ENCODE data around the gene WLS. TPM values are rescaled to one million over a fixed set of nuclear protein-coding genes. Genes with fewer than 3 reads are reported as not detected.

WLS gene
- total RNA-seq, 4 donors from 2014 or later: 37.8 to 56.3 (median 48.7) TPM

DNA sequence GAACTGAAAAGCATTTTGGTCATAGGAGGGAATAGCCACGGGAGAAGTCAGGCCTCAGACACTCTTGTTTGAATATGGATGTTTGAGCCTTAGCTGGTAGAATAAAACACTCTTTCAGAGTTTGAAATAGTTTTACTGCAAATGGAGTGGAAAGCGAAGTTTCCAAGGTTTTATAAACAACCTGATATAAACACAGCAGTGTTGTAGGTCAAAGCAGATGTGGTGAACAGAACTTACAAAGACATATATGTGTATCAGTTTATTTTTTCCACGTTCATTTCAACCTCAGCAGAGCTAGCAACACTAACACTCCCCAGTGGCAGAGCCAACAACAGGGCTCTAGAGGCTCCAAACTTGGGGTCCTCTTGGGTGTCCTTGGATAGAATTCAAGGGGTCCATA, 89.9 kb downstream of the WLS start:
- intact Hi-C loops (cut with DNase I; ENCODE audit: low total_unique reads): no loop called here
- H3K4me3 ChIP-seq (ENCODE audit: low read depth, poor library complexity, severe bottlenecking): no peak overlapping the region
- DNase-seq (ENCODE audit: low spot score in 2 of 2): no peak
- 83% methylated on average over 3 of the region's 3 CpGs for WGBS, 2 donors
- TF ChIP-seq, protein P1, sequence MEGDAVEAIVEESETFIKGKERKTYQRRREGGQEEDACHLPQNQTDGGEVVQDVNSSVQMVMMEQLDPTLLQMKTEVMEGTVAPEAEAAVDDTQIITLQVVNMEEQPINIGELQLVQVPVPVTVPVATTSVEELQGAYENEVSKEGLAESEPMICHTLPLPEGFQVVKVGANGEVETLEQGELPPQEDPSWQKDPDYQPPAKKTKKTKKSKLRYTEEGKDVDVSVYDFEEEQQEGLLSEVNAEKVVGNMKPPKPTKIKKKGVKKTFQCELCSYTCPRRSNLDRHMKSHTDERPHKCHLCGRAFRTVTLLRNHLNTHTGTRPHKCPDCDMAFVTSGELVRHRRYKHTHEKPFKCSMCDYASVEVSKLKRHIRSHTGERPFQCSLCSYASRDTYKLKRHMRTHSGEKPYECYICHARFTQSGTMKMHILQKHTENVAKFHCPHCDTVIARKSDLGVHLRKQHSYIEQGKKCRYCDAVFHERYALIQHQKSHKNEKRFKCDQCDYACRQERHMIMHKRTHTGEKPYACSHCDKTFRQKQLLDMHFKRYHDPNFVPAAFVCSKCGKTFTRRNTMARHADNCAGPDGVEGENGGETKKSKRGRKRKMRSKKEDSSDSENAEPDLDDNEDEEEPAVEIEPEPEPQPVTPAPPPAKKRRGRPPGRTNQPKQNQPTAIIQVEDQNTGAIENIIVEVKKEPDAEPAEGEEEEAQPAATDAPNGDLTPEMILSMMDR (IDR thresholded peaks at IDR 0.05): no peak
- TF ChIP-seq POLR2A (IDR thresholded peaks at IDR 0.05): no peak

DNA sequence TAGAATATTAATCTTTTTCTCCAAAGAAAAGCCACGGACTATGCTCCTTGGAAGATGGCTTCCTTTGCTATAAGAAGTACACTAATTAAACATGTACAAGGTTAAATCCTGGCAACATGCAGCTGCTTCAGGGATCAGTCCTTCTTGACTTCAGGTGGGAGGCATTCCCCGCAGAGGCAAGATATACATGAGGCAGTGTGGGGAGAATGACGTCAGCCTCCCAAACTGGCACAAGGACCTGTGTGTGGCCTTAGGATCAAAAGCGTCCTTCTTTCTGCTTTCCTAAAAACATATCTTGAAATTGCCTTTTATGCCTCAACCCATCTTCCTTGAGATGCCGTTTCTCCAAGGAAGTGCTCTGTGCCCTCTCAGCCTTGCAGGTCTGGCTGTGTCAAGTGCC, 90.3 kb downstream of the WLS start:
- TF ChIP-seq, protein P1 (IDR thresholded peaks at IDR 0.05): no peak
- no peak for TF ChIP-seq POLR2A (IDR thresholded peaks at IDR 0.05)
- 74 to 80% methylated on average over 5 of the region's 5 CpGs for WGBS, 2 donors
- intact Hi-C loops (cut with DNase I; ENCODE audit: low total_unique reads): no loop called here
- no peak for DNase-seq (ENCODE audit: low spot score in 2 of 2)
- no peak overlapping the region for H3K4me3 ChIP-seq (ENCODE audit: low read depth, poor library complexity, severe bottlenecking)

DNA sequence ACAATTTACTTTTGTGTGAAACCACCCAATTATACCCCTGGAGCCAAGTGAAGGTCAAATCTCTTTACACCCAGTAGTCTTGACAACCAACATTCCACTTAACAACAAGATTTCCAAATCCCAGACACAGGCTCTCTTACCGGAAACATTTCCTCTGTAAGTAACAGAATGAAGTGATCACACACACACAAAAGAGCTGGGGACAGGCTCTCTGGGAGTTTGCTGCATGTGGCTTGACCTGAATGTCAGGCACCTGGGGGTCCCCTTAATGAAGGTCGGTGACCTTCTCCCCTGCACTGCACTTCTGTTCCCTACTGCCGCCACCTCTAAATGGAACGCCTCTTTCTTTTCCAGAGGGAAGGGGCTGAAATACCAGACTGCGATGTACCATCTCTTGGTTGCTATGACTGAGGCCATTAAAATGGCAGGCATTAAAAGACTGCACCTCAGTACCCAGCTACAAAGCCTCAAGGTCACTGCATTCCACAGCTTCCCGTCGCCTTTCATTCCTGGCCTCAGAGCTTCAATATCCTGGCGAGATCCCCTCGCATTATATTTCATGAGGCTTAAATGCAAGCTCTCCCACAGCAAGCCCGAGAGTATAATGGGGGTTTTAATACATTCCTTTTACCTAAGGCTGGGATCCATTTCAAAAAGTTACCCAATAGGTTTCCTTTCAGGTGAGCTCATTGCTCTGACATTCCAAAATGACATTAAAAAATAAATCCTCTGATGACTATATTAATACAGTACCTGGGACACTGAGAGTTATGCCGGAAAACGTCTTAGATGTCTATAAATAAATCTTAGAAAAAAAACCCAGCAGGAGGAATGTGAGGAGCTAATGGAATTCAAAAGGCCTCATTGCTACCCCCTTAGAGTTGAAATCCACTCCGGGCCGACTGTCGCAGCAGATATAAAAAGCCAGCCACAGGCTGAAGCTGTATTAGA, 91.0 kb downstream of the WLS start:
- DNase-seq (ENCODE audit: low spot score in 2 of 2): no peak
- TF ChIP-seq, protein P1 (IDR thresholded peaks at IDR 0.05): no peak
- TF ChIP-seq POLR2A (IDR thresholded peaks at IDR 0.05): no peak
- WGBS, 2 donors: 74 to 83% methylated on average over 15 of the region's 15 CpGs
- intact Hi-C loops (cut with DNase I; ENCODE audit: low total_unique reads): no loop called here
- H3K4me3 ChIP-seq (ENCODE audit: low read depth, poor library complexity, severe bottlenecking): no peak overlapping the region

DNA sequence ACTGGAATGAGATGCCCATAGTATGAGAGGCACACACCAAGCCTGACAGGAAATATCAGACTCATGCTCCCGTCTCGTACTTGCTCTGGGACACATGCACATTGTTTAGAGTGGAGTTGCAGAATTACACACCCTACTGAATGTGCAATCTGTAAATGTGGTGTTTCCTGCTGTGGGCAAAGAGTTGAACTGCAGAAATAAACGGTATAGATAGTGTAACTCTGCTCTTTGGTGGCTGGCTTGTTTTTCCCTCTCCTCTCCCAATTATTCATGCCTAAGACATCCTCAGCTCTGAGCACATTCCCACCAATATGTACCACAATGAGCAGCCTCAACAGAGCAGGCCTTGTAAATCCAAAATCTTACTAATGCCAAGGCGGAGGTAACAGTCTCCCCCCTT, 91.8 kb downstream of the WLS start:
- intact Hi-C loops (cut with DNase I; ENCODE audit: low total_unique reads): no loop called here
- H3K4me3 ChIP-seq (ENCODE audit: low read depth, poor library complexity, severe bottlenecking): no peak overlapping the region
- no peak for TF ChIP-seq POLR2A (IDR thresholded peaks at IDR 0.05)
- TF ChIP-seq, protein P1 (IDR thresholded peaks at IDR 0.05): no peak
- WGBS, 2 donors: 69 to 70% methylated on average over 4 of the region's 4 CpGs
- no peak for DNase-seq (ENCODE audit: low spot score in 2 of 2)

DNA sequence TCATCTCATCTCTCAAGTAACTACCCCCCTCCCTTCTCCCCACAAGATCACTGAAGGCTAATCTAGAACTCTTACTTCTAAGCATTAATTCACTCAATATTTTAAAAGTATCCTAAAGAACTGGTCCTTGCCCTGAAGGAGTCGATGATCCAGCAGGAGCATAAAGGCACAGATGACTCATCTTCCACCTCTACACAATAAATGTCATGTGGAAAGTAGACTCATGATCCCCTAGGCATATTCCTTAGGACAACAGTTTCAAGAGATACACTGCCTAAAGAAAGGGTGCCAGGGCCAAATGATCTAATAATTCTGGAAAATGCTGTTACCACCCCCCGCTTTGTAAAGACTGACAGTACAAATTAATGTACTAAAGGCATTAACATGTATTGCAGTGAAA, 96.1 kb downstream of the WLS start:
- intact Hi-C loops (cut with DNase I; ENCODE audit: low total_unique reads): no loop called here
- no peak for DNase-seq (ENCODE audit: low spot score in 2 of 2)
- H3K4me3 ChIP-seq (ENCODE audit: low read depth, poor library complexity, severe bottlenecking): no peak overlapping the region
- TF ChIP-seq, protein P1 (IDR thresholded peaks at IDR 0.05): no peak
- no peak for TF ChIP-seq POLR2A (IDR thresholded peaks at IDR 0.05)
- 73 to 74% methylated on average over 2 of the region's 2 CpGs for WGBS, 2 donors

All from lower leg skin (tissue), 4 donors.